AG04450 (cell line): ENCODE data around the gene USF3. TPM values are rescaled to one million over a fixed set of nuclear protein-coding genes. Genes with fewer than 3 reads are reported as not detected.

Experiments
- CTCF ChIA-PET: fragments of 300-600, 350-600 bp; formaldehyde crosslinking; extraction: SDS; loops from one replicate; lab custom pipeline; 2022; ENCODE audit warnings: antibody characterized with exemption, inconsistent platforms; lab: Charles Lee
- POLR2A ChIA-PET: fragments of 350-600 bp; formaldehyde crosslinking; extraction: SDS; loops from one replicate; lab custom pipeline; 2021; ENCODE audit warnings: antibody characterized with exemption, inconsistent platforms; lab: Yijun Ruan, JAX
- DNase-seq: peaks from one replicate; pipeline ENCODE4 v3.0.0-alpha.2; 2011; ENCODE audit warnings: low read depth, low spot score
- H3K27ac ChIP-seq: one replicate; pipeline ENCODE4 v1.5.1; 2012; ENCODE audit warnings: low read depth, low read length, control low read depth
- H3K27me3 ChIP-seq: one replicate; pipeline ENCODE4 v1.6.0; 2012; ENCODE audit warnings: low read length; ENCODE audit not compliant: control insufficient read depth, insufficient read depth
- H3K4me3 ChIP-seq: 2 replicates; pipeline ENCODE4 v1.5.1; 2011; ENCODE audit warnings: mild to moderate bottlenecking, low read depth, low read length, control low read depth
- H3K9me3 ChIP-seq: 2 replicates; pipeline ENCODE4 v1.5.1; 2012; ENCODE audit warnings: low read length; ENCODE audit not compliant: control insufficient read depth, insufficient read depth
- polyA plus RNA-seq: library from polyadenylated mRNA; depleted of rRNA; stranded (reverse); fragments of >200 nt; gene quantifications from 2 replicates; pipeline ENCODE4 v1.2.3, GENCODE V29; 2011
- TF ChIP-seq, protein P1 (sequence below): IDR thresholded peaks from 2 replicates; pipeline ENCODE4 v1.5.1; 2011; ENCODE audit warnings: low read depth, low read length, control low read depth, inconsistent platforms

USF3 gene
- polyA plus RNA-seq, 1 experiment, result 15.4 TPM

DNA sequence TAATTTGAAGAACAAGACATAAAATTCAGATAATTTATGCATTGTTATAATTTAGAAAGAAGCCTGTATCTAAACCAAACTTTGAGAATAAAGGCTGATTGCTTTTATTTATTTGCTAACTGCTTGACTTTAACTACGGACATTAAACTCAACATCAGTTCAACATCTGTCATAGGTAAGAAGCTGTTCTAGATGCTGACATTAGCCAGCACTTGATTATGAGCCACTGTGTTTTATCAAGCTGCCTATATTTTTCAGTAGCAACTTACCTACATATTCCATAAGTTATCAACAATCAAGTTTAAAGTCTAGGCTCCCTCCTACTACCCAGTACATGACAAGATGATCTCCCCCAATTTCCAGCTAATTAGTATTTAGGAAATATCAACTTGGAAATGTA lies 42.1 kb downstream of the USF3 start:
- CTCF ChIA-PET, result interaction anchor here (0.5 kb wide), 1 partner anchor 136 kb away, joined by 7 read pairs; no protein-coding TSS in a partner anchor
- H3K9me3 ChIP-seq, result no peaks in the 10 kb centered on the region
- no peak for DNase-seq
- POLR2A ChIA-PET, result no interaction called here
- no peaks in the 10 kb centered on the region for H3K27me3 ChIP-seq
- TF ChIP-seq, protein P1, sequence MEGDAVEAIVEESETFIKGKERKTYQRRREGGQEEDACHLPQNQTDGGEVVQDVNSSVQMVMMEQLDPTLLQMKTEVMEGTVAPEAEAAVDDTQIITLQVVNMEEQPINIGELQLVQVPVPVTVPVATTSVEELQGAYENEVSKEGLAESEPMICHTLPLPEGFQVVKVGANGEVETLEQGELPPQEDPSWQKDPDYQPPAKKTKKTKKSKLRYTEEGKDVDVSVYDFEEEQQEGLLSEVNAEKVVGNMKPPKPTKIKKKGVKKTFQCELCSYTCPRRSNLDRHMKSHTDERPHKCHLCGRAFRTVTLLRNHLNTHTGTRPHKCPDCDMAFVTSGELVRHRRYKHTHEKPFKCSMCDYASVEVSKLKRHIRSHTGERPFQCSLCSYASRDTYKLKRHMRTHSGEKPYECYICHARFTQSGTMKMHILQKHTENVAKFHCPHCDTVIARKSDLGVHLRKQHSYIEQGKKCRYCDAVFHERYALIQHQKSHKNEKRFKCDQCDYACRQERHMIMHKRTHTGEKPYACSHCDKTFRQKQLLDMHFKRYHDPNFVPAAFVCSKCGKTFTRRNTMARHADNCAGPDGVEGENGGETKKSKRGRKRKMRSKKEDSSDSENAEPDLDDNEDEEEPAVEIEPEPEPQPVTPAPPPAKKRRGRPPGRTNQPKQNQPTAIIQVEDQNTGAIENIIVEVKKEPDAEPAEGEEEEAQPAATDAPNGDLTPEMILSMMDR, result no peak
- no peak overlapping the region for H3K4me3 ChIP-seq
- H3K27ac ChIP-seq, result no peak overlapping the region

DNA sequence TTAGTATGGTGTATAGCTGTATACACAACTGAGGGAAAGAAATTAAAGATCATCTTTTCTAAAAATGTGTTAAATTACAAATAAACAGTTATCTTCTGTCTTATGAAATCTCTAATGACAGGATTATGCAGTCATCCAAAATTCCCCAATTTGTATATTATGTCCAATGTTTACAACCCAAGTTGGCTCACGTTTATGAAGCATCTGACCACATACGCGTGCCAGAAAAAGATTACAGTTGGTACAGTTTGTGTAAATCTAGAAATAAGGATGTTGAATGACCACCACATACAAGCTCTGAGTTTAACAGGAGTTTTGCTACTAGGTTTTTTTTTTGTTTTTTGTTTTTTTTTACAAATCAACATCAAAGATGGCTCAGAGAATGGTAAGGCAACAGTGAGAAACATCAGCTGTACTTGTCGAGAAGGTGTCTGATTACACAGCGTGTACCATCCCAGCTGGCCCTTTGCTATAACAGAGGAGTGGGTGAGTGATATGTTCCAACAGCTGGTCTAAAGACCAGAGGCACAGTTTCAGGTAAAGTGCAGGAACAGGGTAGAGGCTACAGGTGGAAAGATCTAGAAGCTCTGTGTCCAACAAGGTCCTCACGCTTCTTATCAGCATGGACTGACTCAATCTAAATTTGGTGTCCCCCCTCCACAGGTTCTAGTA lies 47.1 kb downstream of the USF3 start:
- ChIA-PET CTCF (no interaction called here), POLR2A (no interaction called here)
- Histone ChIP-seq H3K27ac (no peak overlapping the region), H3K4me3 (no peak overlapping the region), H3K9me3 (peaks cover 3% of the 10 kb centered on the region; the same call in 1 of the 2 replicates), H3K27me3 (no peaks in the 10 kb centered on the region)
- TF ChIP-seq, protein P1, result no peak
- no peak for DNase-seq

DNA sequence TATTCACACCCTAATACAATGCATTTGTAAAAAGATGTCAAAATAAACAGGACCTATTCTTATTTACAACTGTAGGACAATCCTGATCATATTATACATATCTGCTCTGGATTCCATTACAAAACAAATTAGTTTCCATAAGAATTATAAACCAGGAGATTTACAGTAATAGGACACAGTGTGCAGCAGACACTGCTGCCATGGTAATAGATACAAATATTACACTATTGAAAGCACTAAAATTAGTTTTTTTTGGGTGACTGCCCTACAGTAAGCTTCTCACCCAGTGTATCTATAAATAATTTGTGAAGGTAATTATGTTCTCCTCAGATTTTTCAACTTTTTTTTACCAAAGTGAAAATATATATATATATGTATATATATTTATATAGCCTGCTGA lies 47.9 kb downstream of the USF3 start:
- H3K27ac ChIP-seq, result no peak overlapping the region
- no peak for DNase-seq
- POLR2A ChIA-PET, result no interaction called here
- TF ChIP-seq, protein P1, result no peak
- CTCF ChIA-PET, result no interaction called here
- H3K9me3 ChIP-seq, result peaks cover 6% of the 10 kb centered on the region; the same call in 1 of the 2 replicates
- no peaks in the 10 kb centered on the region for H3K27me3 ChIP-seq
- no peak overlapping the region for H3K4me3 ChIP-seq

DNA sequence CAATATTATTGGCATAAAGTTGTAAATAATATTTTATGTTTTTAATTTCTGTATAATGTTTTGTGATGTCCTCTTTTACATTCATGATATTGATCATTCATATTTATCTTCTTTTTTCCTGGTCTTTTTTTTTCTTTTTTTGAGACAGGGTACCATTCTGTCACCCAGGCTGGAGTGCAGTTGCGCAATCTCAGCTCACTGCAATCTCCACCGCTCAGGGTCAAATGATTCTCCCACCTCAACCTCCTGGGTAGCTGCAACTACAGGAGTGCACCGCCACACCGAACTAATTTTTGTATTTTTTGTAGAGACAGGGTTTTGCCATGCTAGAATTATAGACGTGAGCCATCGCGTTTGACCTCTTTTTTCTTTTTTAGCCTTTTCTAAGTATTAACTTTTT lies 52.9 kb downstream of the USF3 start:
- no peak for DNase-seq
- Histone ChIP-seq H3K27me3 (no peaks in the 10 kb centered on the region), H3K9me3 (peaks cover 6% of the 10 kb centered on the region; the same call in 1 of the 2 replicates), H3K4me3 (no peak overlapping the region), H3K27ac (no peak overlapping the region)
- TF ChIP-seq, protein P1, result no peak
- ChIA-PET CTCF (interaction anchor here (1.3 kb wide), 1 partner anchor 355 kb away, joined by 3 read pairs; no protein-coding TSS in a partner anchor), POLR2A (no interaction called here)

DNA sequence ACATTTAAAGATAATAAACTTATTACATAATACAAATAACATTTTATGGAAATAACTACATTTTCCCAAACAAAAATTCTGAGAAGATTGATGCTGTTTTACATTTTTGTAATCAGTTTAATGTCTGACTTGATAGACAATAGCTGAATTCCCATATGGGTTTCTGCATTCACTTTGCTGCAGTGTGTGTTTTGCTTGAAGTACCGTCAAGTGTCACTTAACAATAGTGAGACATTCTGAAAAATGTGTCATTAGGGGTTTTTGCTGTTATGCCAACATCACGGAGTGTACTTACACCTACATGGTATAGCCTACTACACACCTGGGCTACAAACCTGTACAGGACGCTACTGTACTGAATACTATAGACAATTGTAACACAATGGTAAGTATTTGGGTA lies 57.5 kb downstream of the USF3 start:
- ChIA-PET POLR2A (no interaction called here), CTCF (no interaction called here)
- H3K27me3 ChIP-seq, result no peaks in the 10 kb centered on the region
- DNase-seq, result no peak
- H3K4me3 ChIP-seq, result no peak overlapping the region
- TF ChIP-seq, protein P1, result no peak
- H3K27ac ChIP-seq, result no peak overlapping the region
- no peaks in the 10 kb centered on the region; the same call in 1 of the 2 replicates for H3K9me3 ChIP-seq
